ENCODE data around the gene CADPS2.

The CADPS2 gene

DNA sequence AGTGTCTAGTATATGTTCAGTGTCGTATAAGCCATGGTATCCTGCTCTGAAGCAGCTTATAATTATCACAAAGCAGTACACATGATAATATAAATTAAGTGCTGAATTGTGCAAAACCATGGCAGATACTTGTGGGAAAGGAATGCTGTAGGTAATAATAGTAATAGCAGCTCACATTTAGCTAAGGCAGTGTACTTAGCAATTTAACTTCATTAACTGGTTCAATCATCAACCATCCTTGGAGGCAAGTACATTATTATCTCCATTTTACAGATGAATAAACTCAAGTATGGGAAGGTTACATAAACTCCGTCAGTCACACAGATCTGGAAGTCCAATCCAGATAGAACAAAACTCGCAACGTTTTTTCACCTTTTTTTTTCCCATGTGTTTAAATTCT, 161.9 kb downstream of the CADPS2 start:
- DNase-seq (ENCODE audit: low read depth, low spot score): no peak
- H3K4me3 ChIP-seq (ENCODE audit: low read depth, low read length): no peak overlapping the region
- in situ Hi-C loops (cut with HindIII; ENCODE audit: low sequenced_read_pairs): no loop called here
- TF ChIP-seq, protein P1, sequence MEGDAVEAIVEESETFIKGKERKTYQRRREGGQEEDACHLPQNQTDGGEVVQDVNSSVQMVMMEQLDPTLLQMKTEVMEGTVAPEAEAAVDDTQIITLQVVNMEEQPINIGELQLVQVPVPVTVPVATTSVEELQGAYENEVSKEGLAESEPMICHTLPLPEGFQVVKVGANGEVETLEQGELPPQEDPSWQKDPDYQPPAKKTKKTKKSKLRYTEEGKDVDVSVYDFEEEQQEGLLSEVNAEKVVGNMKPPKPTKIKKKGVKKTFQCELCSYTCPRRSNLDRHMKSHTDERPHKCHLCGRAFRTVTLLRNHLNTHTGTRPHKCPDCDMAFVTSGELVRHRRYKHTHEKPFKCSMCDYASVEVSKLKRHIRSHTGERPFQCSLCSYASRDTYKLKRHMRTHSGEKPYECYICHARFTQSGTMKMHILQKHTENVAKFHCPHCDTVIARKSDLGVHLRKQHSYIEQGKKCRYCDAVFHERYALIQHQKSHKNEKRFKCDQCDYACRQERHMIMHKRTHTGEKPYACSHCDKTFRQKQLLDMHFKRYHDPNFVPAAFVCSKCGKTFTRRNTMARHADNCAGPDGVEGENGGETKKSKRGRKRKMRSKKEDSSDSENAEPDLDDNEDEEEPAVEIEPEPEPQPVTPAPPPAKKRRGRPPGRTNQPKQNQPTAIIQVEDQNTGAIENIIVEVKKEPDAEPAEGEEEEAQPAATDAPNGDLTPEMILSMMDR (IDR thresholded peaks at IDR 0.05; ENCODE audit: low read depth, low read length): no peak

GRCh38 chr7:122719010-122719578, 167.2 kb downstream of the CADPS2 start:
- DNase-seq (ENCODE audit: low read depth, low spot score): no peak
- TF ChIP-seq, protein P1 (IDR thresholded peaks at IDR 0.05; ENCODE audit: low read depth, low read length): no peak
- H3K4me3 ChIP-seq (ENCODE audit: low read depth, low read length): no peak overlapping the region
- in situ Hi-C loops (cut with HindIII; ENCODE audit: low sequenced_read_pairs): no loop called here

DNA sequence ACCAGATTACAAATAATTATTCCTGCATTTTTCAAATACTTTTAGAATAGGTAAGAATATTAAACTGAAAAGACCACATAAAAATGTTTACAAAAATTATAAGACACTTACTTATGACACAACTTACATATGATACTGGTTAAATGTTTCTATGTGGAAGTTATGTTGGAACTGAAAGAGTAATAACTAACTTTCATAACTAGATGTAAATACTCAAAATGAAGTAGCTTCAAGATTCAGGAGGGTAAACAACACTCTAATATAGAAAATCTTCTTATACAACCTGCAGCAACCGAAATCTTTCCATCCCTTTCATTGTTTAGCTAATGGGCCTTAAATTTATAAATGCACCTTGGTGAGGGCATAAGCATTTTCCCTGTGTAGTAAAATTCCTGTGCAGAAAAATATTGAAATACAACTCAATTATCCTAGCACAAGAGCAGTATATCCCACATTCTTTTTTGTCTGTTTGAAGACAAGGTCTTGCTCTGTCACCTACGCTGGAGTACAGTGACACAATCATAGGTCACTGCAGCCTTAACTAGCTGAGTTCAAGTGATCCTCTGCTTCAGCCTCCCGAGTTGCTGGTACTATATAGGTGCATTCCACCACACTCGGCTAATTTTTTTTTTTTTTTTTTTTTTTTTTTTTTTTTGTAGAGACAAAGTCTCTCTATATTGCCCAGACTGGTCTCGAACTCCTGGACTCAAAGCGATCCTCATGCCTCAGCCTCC, 168.7 kb downstream of the CADPS2 start:
- no peak overlapping the region for H3K4me3 ChIP-seq (ENCODE audit: low read depth, low read length)
- TF ChIP-seq, protein P1 (IDR thresholded peaks at IDR 0.05; ENCODE audit: low read depth, low read length): no peak
- in situ Hi-C loops (cut with HindIII; ENCODE audit: low sequenced_read_pairs): no loop called here
- no peak for DNase-seq (ENCODE audit: low read depth, low spot score)

DNA sequence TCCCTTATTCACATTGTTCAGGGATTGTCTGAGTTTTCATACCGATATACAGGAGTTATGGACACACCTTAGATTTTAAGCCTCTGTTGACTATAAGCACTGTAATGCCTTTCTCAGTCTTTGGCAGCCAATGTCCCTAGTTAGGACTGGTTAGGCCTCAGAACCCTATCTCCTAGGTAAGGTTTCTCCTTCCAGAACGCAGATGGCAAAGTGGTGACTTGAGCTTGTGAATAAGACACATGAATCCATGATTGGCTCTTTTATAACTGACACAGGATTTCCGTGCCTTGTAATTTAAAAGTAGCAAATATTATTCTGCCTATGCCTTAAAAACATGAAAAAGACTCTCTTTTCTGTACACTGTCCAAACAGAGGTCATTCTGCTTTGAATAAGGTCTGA, 171.1 kb downstream of the CADPS2 start:
- in situ Hi-C loops (cut with HindIII; ENCODE audit: low sequenced_read_pairs): no loop called here
- TF ChIP-seq, protein P1 (IDR thresholded peaks at IDR 0.05; ENCODE audit: low read depth, low read length): no peak
- DNase-seq (ENCODE audit: low read depth, low spot score): no peak
- H3K4me3 ChIP-seq (ENCODE audit: low read depth, low read length): no peak overlapping the region

- DNase-seq (ENCODE audit: low read depth, low spot score): no peak
- TF ChIP-seq, protein P1 (IDR thresholded peaks at IDR 0.05; ENCODE audit: low read depth, low read length): no peak
- no peak overlapping the region for H3K4me3 ChIP-seq (ENCODE audit: low read depth, low read length)
- in situ Hi-C loops (cut with HindIII; ENCODE audit: low sequenced_read_pairs): no loop called here
These were observed 175.3 kb downstream of the CADPS2 start for GRCh38 chr7:122710916-122711315.

DNA sequence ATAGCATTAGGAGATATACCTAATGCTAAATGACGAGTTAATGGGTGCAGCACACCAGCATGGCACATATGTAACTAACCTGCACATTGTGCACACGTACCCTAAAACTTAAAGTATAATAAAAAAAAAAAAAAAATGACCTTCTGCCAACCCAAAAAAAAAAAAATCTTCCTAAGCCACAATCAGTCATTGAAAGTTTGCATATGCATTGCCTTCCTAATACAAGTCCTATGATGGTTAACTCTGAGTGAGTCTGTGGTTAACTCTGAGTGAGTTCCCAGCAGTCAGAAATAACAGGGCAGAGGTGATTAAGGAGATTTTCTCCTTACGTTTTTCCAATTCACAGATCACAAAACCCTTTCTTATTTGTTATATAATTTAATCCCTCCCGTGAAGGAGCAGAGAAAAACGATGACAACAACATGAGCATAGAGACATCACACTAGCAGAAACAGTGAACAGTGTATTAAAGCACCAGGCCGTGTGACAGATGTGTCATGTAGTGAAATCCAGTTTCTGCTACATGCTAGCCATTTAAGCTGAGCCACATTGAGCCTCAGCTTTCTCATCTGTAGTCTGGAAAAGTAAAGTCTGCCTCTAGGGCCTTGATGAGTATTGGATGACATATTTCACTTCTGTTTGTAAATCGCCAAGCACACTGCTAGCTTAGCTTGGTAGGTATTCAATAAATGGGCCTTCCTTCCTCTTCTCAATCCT, 176.2 kb downstream of the CADPS2 start:
- H3K4me3 ChIP-seq (ENCODE audit: low read depth, low read length): no peak overlapping the region
- in situ Hi-C loops (cut with HindIII; ENCODE audit: low sequenced_read_pairs): no loop called here
- TF ChIP-seq, protein P1 (IDR thresholded peaks at IDR 0.05; ENCODE audit: low read depth, low read length): no peak
- no peak for DNase-seq (ENCODE audit: low read depth, low spot score)
